Measurements from ENCODE around the gene DLGAP4.
"Not testable (repeated sequence)": the region's sequence is repeated elsewhere in the genome, so short reads cannot be mapped to it uniquely, and the experiment has no call there.

The DLGAP4 gene

DNA sequence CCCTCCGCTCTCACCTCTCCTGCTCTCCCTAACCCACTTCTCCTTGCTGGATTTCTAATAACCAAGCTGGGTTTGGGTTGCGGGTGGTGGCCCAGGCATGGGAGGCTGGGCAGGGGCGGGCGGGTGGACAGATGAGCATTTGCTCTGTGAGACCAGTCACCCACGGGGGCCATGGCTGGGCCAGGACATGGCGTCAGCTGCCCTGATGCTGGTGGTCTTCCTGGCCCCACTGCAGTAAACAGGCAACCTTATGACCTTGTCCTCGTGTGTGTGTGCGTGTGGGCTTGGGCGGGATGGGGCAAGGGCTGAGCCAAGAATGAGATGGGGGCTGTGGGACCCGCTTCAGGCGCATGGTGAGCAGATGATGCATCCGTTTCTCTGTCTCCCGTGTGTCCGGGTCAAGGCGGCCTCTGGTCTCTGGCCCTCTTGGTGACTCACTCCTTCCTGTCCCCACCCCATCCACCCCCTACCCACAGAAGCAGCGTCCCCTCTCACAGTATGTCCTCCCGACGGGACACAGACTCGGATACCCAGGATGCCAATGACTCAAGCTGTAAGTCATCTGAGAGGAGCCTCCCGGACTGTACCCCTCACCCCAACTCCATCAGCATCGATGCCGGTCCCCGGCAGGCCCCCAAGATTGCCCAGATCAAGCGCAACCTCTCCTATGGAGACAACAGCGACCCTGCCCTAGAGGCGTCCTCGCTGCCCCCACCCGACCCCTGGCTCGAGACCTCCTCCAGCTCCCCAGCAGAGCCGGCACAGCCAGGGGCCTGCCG, 193.8 kb downstream of the DLGAP4 start:
- DNase-seq (ENCODE audit: low spot score), result no peak

DNA sequence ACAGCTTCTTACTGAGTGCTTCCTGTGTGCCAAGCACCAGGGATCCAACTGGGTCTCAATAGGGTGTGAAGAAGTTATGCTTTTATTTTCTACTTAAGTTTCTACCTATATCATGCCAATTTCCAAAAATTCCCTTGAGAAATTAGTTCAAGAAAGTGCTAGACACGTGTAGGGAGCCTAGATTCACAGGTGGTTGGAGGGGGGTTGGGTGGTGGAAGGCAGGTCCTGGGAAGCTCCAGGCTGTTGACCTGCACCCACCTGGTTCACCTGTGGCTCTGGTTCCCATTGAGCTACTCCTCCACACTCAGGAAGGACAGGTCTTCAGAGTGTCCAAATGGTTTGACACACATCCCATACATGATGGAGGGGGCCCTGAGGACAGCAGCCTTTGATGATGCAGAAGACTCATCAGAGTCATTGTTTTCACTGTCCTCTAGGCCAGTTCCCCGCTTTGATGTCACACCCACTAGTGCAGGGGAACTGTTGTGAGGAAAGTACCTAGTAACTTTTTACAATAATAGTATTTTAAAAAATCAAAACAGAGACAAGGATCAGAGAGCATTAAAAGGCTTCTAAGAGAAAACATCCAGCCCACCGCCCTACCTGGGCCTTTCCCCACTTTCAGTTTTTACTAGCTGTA, 195.3 kb downstream of the DLGAP4 start:
- DNase-seq (ENCODE audit: low spot score), result no peak

DNA sequence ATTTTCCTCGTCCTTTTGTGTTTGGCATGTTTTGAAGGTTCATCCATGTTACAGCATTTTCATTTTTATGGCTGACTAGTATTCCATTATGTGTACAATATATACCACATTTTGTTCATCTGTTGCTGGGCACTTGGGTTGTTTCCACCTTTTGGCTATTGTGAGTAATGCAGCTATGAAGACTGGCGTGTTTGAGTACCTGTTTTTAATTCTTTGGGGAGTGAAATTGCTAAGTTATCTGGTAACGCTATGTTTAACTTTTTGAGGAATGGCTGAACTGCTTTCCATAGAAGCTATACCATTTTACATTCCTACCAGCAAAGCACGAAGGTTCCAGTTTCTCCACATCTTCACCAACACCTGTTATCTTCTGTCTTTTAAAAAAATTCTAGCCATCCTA, 198.2 kb downstream of the DLGAP4 start:
- no peak for DNase-seq (ENCODE audit: low spot score)

DNA sequence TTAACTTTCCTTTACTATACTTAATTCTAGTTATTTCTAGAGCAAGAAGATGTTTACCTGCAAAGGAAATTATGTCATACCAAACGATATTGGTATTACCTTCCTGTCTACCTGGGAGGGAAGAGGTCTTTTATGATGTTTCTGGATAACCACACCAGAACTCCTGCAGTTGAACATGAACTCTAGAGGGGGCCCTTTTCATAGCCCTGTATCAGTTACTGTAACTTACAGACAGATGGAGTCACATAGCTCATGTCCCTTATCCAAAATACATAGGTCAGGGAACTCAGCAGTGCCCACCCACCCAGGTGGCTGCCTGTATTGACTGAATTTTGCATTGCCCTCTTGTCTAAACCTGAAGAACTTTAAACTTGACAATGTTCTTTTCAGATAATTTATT, 200.1 kb downstream of the DLGAP4 start:
- peak; percentile 28 for DNase-seq (ENCODE audit: low spot score)

DNA sequence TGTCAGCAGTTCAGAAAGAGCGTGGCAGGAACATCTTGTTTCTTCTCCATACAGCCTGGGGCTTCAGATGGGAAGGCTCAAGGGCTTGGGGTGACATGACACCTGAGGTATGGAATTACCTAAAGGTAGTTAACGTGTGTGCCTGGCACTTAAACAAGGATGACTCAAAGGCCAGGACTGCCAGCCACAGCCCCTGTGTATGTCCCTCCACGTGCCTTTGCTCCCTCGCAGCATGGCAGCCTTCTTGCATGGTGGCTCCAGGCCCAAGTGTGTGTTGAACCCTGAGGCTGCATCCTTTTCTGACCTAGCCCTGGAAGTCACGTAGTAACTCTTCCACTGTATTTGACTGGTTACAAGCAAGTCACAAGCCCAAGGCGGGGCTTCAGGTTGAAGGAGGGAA, 201.6 kb downstream of the DLGAP4 start:
- DNase-seq (ENCODE audit: low spot score), result no peak

DNA sequence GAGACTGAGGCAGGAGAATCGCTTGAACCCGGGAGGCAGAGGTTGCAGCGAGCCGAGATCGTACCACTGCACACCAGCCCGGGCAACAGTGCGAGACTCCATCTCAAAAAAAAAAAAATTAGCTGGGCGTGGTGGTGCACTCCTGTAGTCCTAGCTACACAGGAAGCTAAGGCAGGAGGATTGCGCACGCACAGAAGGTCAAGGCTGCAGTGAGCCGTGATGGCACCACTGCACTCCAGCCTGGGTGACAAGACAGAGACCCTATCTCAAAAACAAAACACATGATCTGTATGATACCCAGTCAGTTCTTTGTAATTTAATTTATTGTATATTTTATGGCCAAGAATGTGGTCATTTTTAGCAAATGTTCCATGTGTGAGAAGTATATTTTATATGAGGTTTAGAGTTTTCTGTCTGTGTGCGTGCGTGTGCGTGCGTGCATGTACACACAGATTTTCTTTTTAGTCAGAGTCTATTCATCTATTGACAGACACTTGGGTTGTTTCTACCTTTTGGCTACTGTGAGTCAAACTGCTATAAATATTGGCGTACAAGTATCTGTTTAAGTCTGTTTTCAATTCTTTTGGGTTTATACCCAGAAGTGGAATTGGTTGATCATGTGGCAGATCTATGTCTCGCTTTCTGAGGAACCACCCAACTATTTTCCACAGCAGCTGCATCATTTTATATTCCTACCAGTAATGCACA, 213.0 kb downstream of the DLGAP4 start:
- DNase-seq (ENCODE audit: low spot score), result peak; percentile 76

DNA sequence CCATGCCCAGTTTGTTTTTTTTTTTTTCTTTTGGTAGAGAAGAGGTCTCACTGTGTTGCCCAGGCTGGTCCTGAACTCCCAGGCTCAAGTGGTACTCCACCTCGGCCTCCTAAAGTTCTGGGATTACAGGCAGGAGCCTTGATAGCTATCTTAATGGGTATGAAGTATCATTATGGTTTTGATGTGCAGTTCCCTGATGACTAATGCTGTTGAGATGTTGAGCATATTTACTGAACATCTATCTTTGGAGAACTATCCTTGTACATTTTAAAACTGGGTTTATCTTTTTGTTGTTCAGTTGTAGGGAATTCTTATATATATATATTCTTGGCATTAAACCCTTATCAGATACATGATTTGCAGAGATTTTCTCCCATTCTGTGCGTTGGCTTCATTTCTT, 213.8 kb downstream of the DLGAP4 start:
- DNase-seq (ENCODE audit: low spot score), result peak; percentile 40

DNA sequence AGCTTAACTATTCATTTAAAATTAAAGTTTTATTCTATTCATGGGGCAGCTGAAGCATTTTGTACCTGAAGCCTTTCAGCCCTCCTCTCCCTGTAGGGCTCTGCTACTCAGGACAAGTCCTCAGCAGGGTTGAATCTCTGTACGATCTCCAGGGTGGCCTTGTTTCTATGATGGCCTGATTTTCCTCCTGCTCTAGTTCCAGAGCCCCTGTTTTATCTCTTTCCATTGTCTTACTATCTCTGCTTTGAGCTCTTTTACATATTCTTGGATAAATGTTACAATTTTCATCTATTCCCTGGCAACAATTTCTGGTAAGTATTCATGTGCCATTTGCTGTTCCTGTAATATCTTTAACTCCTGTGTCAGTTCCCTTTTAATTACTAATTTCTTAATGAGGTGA, 215.4 kb downstream of the DLGAP4 start:
- no peak for DNase-seq (ENCODE audit: low spot score)

DNA sequence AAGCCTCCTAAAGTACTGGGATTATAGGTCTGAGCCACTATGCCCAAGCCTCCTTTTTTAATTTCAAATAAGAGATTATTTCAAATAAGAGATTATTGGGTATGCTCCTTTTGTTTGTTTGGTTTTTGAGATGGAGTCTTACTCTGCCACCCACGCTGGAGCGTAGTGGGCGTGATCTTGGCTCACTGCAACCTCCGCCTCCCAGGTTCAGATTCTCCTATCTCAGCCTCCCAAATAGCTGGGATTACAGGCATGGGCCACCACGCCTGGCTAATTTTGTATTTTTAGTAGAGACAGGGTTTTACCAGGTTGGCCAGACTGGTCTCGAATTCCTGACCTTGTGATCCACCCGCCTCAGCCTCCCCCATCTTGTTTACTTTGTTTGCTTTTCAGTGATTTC, 216.3 kb downstream of the DLGAP4 start:
- DNase-seq (ENCODE audit: low spot score), result not testable (repeated sequence)

DNA sequence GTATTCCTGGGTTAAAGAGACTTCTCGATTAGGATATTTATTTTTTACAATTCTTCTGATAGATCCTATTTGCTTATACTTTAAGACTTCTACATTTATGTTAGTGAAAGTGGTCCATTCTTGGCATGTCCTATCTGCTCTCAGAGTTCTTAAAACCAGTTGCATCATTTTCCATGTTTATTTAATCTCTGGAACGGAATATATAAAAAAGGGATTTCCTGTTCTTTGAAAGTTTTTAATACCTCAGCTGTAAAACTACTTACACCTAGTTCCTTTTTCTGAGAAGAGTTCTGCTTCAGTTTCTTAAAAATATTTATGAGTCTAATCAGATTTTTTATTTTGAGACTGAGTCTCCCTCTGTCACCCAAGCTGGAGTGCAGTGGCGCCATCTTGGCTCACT, 217.2 kb downstream of the DLGAP4 start:
- no peak for DNase-seq (ENCODE audit: low spot score)

DNA sequence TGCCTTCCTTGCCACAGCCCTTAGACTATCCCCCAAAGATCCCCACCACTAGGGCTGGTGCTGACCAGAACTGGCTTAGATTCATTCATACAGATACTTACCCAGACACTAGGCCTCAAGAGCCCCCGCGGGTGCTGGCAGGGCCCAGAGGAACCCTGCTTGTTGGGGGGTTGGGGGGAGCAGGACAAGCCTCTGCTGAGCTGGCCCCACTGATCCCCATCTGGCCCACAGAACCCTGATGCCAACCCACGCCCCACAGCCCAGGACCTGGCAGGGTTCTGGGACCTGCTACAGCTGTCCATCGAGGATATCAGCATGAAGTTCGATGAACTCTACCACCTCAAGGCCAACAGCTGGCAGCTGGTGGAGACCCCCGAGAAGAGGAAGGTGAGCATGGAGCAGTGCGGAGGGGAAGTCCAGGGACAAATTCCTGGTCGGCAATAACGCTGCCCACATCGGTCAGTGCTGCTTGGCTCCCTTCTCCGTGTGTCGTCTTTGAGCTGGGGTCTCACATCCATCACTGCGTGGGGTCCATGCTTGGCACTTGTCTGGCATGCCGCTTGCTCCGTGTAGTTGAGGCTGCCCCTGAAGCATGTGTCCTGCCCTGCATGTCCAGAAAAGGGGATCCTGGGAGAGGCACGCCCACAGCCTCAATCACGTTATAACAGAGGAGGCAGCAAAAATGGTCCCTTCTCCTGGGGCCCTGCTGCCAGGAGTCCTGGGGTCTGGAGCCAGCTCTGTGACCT, 219.7 kb downstream of the DLGAP4 start:
- DNase-seq (ENCODE audit: low spot score), result no peak

DNA sequence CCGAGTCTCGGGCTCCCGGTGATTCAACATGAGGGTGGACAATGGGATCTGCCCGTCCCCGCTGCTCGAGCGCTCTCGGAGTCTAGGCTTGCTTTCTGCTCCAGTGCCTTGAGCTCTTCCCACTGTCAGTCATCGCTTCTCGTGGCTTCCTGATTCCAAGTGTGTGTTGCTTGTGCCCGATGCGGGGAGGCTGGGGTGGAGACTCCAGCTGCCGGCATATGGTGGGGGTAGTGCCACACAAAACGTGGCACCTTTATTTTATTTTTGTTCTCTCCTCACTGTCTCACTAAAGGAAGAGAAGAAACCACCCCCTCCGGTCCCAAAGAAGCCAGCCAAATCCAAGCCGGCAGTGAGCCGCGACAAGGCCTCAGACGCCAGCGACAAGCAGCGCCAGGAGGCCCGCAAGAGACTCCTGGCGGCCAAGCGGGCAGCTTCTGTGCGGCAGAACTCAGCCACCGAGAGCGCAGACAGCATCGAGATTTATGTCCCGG, 220.4 kb downstream of the DLGAP4 start:
- DNase-seq (ENCODE audit: low spot score), result no peak

DNA sequence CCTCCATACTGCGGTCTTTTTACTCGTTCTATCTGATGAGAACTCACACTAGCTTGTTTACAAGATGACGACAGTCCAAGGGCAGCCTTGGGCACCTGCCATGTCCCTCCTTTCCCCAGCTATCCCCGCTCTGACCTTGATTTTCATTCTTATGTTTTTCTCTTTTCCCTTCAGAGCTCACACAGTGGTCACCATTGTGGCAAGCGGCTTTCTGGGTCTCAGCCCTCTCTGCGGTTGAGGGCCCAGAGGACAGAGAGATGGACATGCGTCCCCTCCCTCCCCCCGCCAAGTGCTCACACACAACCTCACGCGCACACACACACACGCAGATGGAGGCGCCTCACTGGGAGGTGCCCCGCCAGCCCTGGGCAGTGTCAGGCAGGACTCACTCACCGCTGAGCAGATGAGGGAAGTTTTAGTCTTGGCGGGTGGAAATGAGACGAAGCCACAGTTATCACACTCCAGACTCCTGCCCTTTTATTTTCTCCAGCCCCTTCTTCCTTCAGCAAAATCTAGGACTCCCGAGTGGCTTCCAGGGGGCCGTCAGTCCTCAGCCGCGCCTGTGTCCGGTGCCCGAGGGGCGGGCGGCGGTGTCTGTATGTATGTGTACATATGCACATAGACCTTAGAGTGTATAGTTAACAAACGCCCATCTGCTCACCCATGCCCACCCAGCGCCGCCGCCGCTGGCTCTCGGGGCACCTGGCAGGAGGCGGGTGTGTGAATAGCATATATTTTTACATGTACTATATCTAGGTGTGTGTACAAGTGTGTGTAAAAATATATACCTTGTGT, 221.4 kb downstream of the DLGAP4 start:
- DNase-seq (ENCODE audit: low spot score), result no peak

DNA sequence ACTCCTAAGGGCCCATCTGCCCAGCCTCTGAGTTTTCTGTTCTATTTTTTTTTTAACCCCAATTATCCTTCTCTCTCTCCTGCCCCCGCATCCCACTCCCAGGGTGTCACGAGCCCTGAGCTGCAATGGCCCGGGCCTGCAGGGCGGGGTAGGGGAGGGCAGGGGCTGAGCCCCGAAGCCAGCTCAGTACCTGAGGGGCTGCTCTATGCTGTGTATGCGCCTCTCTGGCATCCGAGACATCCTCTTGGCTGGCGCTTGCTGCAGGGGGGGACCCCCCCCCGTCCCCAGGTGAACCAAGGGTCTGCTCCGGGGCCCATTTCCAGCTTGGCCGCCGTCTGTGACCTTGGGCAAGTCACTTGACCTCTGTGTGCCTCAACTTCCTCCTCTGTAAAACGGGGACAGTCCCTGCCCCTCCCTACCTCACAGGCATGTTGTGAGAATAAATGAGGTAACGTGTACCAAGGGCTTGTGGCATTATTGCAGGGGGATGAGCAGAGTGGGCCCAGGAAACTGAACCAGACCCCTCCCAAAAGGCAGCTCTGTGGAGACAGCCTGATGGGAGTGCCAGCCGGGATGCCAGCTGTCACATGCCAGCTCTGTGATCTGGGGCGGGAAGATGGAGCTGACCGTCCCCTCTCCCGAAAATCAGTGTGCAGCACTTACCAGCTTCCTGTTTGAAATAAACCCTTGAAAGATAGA, 222.2 kb downstream of the DLGAP4 start:
- DNase-seq (ENCODE audit: low spot score), result no peak

DNA sequence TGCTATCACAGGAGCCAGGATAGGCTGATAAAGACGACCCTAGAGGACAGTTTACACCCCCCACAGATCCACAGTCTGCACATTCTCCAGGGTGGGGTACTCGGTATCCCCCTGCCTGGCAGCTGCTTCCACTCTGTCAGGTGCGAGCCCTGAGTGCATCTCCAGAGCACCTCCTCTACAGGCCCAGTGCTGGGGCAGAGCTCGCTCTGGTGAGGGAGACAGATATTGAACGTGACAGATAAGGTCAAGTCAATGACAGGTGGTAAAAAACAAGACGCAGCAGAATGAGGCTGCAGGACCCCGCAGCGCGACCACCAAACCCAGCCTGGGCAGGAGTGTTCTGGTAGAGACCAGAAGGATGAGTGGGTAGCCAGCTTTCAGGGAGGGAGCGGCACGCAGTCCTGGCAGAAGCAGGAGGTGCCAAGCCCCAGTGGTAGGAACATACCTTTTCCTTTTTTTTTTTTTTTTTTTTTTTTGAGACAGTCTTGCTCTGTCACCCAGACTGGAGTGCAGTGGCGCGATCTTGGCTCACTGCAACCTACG, 222.8 kb downstream of the DLGAP4 start:
- no peak for DNase-seq (ENCODE audit: low spot score)

DNA sequence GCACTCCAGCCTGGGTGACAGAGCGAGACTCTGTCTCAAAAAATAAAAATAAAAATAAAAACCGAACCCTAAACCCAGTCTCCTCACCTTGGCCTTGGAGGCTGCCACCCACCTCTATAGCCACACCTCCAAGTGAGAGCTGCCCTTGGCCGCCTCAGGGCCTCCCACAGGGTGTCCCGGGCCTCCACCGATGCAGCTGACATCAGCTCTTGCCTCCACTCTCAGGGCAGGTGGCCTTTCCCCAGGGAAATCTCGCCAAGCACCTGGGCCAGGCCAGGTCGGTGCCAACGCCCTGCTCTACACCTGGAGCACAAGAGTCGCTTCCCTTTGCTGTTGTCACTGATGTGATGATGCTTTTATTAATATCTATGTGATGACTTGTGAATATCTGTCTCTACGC, 226.2 kb downstream of the DLGAP4 start:
- DNase-seq (ENCODE audit: low spot score), result no peak

DNA sequence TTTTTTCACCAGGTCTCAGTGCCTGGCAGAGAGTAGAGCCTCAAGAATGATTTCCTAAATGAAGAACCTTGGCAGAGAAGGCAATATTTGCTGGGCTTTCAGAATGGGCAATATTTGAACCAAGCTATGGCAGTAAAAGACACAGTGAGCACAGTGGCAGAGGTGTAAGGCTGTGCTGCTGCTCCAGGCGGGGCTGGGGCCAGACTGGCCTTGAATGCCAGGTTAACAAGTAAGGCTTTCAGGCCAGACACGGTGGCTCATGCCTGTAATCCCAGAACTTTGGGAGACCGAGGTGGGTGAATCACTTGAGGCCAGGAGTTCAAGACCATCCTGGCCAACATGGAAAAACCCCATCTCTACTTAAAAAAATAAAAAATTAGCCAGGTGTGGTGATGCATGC, 226.7 kb downstream of the DLGAP4 start:
- no peak for DNase-seq (ENCODE audit: low spot score)

DNA sequence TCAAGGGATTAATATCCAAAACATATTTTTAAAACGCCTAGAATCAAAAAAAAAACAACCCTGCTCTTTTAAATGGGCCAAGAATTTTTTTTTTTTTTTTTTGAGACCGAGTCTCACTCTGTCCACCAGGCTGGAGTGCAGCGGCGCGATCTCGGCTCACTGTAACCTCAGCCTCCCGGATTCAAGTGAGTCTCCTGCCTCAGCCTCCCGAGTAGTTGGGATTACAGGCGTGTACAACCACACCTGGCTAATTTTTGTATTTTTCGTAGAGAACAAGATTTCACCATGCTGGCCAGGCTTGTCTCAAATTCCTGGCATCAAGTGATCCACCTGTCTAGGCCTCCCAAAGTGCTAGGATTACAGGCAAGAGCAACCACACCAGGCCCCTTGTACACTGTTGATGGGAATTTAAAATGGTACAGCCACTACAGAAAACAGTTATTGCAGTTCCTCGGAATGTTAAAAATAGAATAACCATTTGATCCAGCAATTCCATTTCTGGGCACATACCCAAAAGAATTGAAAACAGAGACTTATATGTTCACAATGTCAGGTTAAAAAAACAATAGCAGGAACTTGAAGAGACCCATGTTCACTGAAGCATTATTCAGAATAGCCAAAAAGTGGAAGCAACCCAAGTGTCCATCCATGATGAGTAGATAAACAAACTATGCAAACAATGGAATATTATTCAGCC, 232.0 kb downstream of the DLGAP4 start:
- no peak for DNase-seq (ENCODE audit: low spot score)

DNA sequence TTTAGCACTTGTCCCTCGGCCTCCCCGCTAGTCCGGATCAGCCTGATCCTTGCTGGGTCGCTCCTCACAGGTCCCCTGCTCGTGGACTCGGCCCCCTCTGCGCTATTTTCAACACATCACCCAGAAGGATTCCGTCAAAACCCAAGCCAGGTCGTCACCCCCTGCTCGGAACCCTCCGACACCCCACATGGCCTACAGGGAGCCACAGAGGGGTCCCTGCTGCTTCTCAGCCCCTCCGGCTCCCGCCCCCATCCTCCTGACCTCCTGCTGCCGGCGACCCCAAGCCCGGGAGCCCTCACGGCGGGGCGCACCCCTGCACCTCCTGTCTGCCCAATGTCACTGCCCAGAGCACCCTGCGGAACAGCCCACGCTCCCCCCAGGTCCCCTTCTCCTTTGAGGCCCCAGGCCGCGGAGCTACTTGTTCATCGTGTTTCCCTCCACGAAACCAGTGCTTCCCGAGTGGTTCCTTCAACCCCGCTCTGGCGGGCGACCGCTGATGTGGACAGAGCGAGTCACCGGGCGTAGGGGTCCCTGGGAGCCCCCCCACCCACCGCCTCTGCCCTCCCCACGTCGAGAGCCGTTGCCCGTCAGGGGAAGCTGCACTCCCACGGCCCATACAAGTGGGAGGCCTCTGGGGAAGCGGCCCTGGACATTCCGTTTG, 234.5 kb downstream of the DLGAP4 start:
- DNase-seq (ENCODE audit: low spot score), result no peak

All from activated CD4-positive, alpha-beta T cell treated with anti-CD3 and anti-CD28 coated beads, Interleukin-2, Interleukin-4, amounts not matched to agents 100 ng/mL and 50 ng/mL, durations not matched to agents 16 hours and 8 hours (primary cell).